ENCODE data around the gene SERPING1.

The SERPING1 gene

GRCh38 chr11:57659669-57660068 is 62.2 kb downstream of the SERPING1 start:
- Histone ChIP-seq H3K27me3 (replicated peaks; ENCODE audit: control insufficient read depth, insufficient read depth, low read length) (no peaks in the 10 kb centered on the region), H3K36me3 (ENCODE audit: control insufficient read depth, insufficient read depth, low read length) (peaks cover 13% of the 10 kb centered on the region), H3K4me3 (replicated peaks; ENCODE audit: low read depth, low read length) (no peak overlapping the region)
- DNase-seq (ENCODE audit: extremely low read depth, insufficient read length) = no peak
- TF ChIP-seq CTCF (IDR thresholded peaks at IDR 0.05; ENCODE audit: insufficient read depth, low read length, poor library complexity, severe bottlenecking) = no peak

- Histone ChIP-seq H3K27me3 (replicated peaks; ENCODE audit: control insufficient read depth, insufficient read depth, low read length) (no peaks in the 10 kb centered on the region), H3K36me3 (ENCODE audit: control insufficient read depth, insufficient read depth, low read length) (peaks cover 13% of the 10 kb centered on the region), H3K4me3 (replicated peaks; ENCODE audit: low read depth, low read length) (no peak overlapping the region)
- TF ChIP-seq CTCF (IDR thresholded peaks at IDR 0.05; ENCODE audit: insufficient read depth, low read length, poor library complexity, severe bottlenecking) = peak; percentile 34
- DNase-seq (ENCODE audit: extremely low read depth, insufficient read length) = no peak
Measured at GRCh38 chr11:57662893-57663292, 65.4 kb downstream of the SERPING1 start.

GRCh38 chr11:57663975-57664374 is 66.5 kb downstream of the SERPING1 start:
- no peak overlapping the region for H3K4me3 ChIP-seq (replicated peaks; ENCODE audit: low read depth, low read length)
- no peak for TF ChIP-seq CTCF (IDR thresholded peaks at IDR 0.05; ENCODE audit: insufficient read depth, low read length, poor library complexity, severe bottlenecking)
- DNase-seq (ENCODE audit: extremely low read depth, insufficient read length) = no peak
- H3K27me3 ChIP-seq (replicated peaks; ENCODE audit: control insufficient read depth, insufficient read depth, low read length) = no peaks in the 10 kb centered on the region
- H3K36me3 ChIP-seq (ENCODE audit: control insufficient read depth, insufficient read depth, low read length) = peaks cover 13% of the 10 kb centered on the region
